Activated CD8-positive, alpha-beta memory T cell treated with anti-CD3 and anti-CD28 coated beads, Interleukin-2, amount 50 U/mL, for 24 hours (primary cell): ENCODE measurements around the gene GPR153.
"Not testable (repeated sequence)": the region's sequence is repeated elsewhere in the genome, so short reads cannot be mapped to it uniquely, and the experiment has no call there.

ENCODE experiments used
- DNase-seq: peaks from one replicate; pipeline ENCODE4 v3.0.0-alpha.2; 2020; ENCODE audit errors: extremely low read depth

Gene GPR153

DNA sequence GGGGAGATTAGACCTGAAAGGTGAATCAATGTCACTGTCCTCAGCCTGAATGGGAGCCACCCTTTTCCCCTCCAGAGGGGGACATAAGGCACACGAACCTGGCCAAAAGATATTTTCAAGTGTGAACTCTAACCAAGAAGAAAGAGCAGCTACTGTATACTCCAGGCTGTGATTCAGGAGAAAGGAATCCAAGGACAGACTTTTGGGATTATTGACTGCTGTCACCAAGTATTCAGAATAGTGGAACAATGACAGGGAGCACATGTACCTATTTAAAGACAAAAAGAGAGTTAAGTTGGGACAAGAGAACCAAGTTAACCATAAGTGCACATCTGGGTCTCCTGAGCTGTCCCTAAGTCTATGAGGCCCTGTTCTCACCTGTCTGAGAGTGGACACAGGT is 27.5 kb downstream of the GPR153 start:
- no peak for DNase-seq

DNA sequence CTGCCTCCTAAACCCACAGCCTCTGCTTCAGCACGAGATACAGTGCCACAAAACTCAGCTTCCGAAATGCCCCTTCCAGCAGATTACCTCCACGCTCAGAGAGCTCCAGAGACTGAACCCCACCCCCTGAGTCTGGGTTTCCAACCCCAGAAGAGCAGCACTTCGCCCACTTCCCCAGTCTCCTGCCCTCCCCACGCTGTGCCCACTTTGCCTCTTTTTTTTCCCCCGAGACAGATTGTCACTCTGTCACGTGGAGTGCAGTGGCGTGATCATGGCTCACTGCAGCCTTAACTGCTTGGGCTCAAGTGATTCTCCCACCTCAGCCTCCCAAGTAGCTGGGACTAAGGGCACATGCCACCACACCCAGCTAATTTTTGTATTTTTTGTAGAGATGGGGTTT is 35.2 kb downstream of the GPR153 start:
- no peak for DNase-seq

GRCh38 chr1:6224718-6225117 is 36.2 kb downstream of the GPR153 start:
- DNase-seq, result no peak

DNA sequence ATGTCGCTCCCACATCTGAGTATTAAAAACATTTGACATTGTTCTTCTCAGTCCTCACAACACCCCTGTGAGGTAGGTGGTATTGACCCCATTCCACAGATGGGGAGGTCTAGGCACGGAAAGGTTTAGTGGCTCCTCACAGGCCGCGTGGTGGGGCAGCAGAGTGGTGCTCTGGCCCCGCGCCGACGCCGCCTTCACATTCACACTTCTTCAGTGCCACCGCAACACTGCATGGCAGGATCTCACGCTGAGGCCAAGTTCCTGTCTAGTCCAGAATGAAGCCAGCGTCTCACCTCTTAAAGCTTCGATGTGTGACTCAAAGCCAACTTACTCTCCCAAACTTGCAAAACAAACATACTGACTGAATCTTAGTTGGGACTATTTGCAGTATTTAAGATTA is 37.3 kb downstream of the GPR153 start:
- no peak for DNase-seq

DNA sequence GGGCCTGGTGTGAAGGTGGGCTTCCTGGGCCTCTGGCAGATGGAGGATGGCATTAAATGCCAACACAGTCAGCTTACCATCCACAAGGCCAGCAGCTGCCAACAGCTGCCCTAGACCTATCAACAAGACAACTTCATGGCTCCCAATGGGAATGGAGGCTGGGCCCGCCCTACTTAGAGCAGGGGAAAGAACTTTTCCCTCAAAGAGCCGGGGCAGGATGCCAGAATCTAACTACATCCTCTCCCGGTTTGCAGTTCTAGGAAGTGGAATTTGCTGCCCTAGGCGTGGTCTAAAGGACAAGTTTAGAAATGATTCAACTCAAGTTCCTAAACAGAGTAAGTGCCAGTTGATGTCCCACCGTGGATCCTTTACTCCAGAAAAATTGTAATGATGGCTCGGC is 38.3 kb downstream of the GPR153 start:
- DNase-seq, result no peak

DNA sequence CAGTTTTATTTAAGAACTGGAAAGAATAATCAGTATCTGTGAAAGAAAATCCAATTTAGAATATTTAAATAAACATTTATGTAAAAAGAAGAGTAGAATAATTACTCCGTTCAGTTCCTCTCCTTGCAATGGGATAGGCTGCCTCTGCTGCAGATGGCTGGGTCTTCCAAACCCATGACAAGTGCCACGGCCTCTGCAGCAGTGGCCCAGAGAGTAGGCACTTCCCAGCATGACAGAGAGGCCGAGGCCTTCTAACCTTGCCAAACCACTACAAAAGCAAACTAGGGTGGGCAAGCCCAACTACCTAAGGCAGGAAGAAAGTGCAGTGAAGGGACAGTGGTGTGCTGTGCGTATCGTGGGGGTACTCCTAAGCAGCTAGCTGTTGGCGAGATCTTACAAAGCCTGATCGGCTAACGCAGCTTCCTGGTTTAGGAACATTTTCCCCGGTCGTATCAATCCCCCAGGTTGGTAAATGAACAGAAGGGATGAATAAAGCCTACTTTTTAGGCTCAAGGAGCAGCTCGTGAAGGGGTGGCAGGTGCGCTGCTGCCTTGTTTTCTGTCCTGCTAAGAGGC is 39.6 kb downstream of the GPR153 start:
- no peak for DNase-seq

GRCh38 chr1:6220236-6220635 is 40.7 kb downstream of the GPR153 start:
- DNase-seq, result no peak

DNA sequence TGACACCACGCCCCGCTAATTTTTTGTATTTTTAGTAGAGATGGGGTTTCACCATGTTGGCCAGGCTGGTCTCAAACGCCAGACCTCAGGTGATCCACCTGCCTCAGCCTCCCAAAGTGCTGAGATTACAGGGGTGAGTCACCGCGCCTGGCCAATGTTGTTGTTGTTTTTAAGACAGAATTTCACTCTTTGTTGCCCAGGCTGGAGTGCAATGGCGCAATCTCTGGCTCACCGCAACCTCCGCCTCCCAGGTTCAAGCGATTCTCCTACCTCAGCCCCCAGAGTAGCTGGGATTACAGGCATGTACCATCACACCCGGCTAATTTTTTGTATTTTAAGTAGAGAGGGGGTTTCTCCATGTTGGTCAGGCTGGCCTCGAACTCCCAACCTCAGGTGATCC is 41.3 kb downstream of the GPR153 start:
- DNase-seq, result not testable (repeated sequence)

- no peak for DNase-seq
Measured at GRCh38 chr1:6218375-6219164, 42.3 kb downstream of the GPR153 start.

DNA sequence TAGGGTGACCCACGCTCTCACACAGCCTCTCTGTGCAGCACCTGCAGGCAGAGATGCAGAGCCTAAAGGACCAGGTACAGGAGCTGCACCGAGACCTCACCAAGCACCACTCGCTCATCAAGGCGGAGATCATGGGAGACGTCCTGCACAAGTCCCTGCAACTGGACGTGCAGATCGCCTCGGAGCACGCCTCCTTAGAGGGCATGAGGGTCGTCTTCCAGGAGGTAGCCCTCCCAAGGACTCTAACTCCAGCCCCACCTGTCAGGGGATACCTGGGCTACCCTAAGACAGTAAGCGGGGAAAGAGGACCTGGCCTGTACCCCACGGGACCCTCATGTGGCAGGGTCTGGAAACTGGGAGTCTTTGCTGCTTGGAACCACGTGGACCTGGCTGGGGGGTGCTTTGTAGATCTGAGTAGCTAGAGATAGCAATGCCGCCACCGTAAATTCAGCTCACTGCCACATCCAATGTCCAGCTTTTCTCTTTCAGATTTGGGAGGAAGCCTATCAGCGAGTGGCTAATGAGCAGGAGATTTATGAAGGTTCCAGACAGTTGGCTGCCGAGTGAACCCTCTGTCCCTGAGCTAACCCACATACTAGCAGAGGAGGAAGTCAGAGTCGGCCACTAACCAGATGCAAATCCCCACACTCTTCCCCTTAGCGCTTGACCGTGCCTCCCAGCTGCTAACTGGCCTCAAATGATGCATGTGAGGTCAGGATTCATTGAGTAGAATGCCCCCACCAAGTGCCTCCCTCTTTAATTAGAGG is 48.5 kb downstream of the GPR153 start:
- no peak for DNase-seq

GRCh38 chr1:6211731-6212130 is 49.2 kb downstream of the GPR153 start:
- DNase-seq, result no peak

DNA sequence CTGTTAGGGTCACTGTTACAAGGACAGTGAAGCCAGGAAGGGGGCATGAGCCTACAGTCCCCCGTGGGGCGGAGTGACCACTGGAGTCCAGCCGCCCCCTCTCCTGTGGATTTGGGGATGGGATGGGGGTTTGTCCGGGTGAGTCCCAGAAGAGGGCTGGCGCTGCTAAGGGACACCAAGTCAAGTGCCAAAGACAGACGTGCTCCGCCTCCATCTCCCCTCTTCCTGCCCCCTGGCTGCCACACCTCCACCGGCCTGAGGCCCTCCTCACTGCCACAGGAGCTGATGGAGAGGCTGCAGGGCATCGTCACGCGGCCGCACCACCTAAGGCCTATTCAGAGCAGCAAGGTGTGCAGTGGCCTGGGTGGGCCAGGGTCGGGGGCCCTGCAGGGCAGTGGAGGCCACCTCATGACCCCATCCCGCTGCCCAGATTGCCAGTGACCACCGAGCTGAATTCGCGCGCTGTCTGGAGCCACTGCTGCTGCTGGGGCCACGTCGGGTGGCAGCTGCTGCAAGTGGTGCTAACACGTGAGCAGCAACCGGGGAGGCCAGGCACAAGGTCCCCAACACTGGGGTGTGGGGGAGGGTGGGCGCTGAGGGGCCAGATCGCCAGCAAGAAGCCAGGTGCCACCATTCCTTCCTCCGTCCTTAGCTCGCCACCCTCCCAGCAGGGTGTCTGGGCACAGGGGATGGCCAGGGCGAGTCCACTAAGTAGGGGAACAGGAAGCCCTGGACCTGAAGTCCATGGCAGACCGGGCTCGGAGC is 50.1 kb downstream of the GPR153 start:
- no peak for DNase-seq

DNA sequence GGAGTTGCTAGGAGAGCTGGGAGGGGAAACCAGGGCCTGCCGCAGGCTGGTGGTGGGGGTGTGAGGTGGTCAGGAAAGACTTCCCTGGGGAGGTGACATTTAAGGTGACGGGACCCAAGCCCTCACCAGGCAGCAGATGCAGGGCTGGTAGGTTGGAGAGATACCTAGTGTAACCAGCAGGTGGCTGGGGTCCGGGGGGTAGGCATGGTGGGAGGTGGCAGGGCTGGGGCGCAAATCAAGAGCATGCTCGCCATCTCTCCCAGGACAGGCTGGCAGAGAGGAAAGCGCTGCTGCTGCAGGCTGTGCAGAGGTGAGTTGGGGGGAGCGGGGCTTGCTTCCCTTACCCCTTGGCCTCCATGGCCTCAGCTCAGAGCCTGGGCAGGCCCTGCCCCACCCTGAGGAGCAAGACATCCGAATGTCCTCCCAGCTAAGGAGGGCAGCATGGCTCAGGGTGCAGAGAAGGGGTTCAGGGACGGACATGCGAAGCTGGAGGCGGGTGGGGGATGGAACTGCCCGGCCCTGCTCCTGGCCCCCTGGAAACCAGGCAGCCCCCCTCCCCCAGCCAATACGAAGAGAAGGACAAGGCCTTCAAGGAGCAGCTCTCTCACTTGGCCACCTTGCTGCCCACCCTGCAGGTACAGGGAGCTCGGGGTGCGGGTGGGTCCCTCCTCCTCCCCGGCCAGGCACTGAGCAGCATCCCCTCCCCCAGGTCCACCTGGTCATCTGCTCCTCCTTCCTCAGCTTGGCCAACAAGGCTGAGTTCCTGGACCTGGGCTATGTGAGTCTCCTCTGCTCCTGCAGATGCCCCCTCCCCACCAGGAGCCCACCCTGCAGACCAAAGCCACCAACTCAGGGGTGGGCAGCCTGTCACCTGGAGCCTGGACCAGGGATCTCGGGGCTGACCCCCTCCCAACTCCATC is 51.0 kb downstream of the GPR153 start:
- no peak for DNase-seq

- no peak for DNase-seq
Measured at GRCh38 chr1:6208723-6209660, 51.9 kb downstream of the GPR153 start.

GRCh38 chr1:6207921-6208320 is 53.0 kb downstream of the GPR153 start:
- no peak for DNase-seq

DNA sequence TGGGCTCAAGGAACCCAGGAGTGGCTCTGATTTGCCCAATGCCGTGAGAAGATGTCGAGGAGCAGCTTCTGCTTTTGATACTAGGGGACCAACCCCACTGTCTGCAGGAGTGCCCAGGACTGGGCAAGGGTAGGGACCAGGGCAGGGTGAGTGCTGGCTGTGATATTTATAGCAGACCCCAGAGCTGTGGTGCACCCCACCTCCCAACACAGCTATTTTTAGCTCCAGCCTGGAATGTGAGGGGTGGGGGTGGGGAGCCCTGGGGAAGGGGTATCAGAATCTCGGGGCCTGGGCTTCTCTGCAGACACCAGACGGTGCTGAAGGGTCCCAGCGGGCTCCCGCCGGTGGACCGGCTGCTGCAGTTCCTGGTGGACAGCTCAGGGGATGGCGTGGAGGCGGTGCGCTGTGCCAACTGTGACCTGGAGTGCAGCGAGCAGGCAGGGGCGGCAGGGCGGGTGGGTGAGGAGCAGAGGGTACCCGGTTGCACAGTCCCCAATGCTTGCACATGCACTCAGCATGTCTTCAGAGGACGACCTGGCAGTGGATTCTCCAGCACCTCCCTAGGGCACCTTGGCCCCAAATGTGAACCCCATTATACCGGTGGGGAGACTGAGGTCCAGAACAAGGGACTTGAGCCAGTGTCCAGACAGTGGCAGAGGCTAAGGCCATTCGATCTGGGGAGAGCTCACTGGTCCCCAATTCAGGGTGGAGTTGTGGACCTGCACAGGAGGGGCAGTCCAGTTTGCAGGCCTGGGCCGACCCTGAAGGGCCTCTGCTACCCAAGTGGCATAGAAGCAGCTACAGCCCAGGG is 53.6 kb downstream of the GPR153 start:
- no peak for DNase-seq

DNA sequence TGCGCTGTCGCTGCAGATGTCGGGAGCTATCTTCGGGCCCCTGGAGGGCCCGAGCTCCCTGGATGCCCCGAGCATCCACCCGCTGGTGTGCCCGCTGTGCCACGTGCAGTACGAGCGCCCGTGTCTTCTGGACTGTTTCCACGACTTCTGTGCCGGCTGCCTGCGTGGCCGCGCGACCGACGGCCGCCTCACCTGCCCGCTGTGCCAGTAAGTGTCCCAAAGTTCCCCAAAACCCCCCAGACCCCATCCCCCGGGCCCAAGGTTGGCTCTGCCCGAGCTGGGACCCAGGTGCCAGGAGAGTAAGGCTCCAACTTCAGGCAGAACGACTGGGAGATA is 54.4 kb downstream of the GPR153 start:
- no peak for DNase-seq

- DNase-seq, result peak; percentile 30
Measured at GRCh38 chr1:6205849-6206519, 54.9 kb downstream of the GPR153 start, which contains the start of gene RNF207. Gene RNF207, plus strand, starts transcription at chr1:6206119. Its CDS starts 417 bp downstream, at chr1:6206536.

- no peak for DNase-seq
Measured at GRCh38 chr1:6202256-6202655, 58.6 kb downstream of the GPR153 start.
